CD4-positive, CD25-positive, alpha-beta regulatory T cell (primary cell): ENCODE results near the gene PRR7. TPM values are rescaled to one million over a fixed set of nuclear protein-coding genes. Genes with fewer than 3 reads are reported as not detected.

Source experiments
- ATAC-seq, 2 donors: fragments of 150-1000 bp; cut with Tn5 transposase; one replicate each; pipeline ENCODE4 v1.10.0; 2021; ENCODE audit warnings: low read depth in 2 of 2, moderate number of reproducible peaks in 2 of 2, moderate library complexity in 1 of 2
- DNase-seq, 3 donors: peaks; one replicate each; pipeline versions ENCODE4 v3.0.0 to v3.0.0-alpha.2; 2012 to 2022; ENCODE audit warnings: mixed read lengths in 1 of 3
- H3K27ac ChIP-seq: one replicate; pipeline ENCODE4 v1.7.0; 2013; ENCODE audit warnings: mild to moderate bottlenecking, low read length; ENCODE audit not compliant: insufficient read depth, poor library complexity, severe bottlenecking
- H3K27me3 ChIP-seq: one replicate; pipeline ENCODE4 v1.7.0; 2013; ENCODE audit warnings: low read length; ENCODE audit not compliant: control insufficient read depth, insufficient read depth
- H3K36me3 ChIP-seq: one replicate; pipeline ENCODE4 v1.7.0; 2013; ENCODE audit warnings: mild to moderate bottlenecking, low read length, moderate library complexity; ENCODE audit not compliant: control insufficient read depth, insufficient read depth
- H3K4me1 ChIP-seq: 2 replicates; pipeline ENCODE4 v1.7.0; 2013; ENCODE audit warnings: mild to moderate bottlenecking, low read length; ENCODE audit not compliant: insufficient read depth, control insufficient read depth, poor library complexity, severe bottlenecking
- H3K4me3 ChIP-seq: one replicate; pipeline ENCODE4 v1.7.0; 2013; ENCODE audit warnings: low read depth, mild to moderate bottlenecking, low read length, moderate library complexity
- H3K9me3 ChIP-seq, 2 experiments: 1 replicate in 1 of 2; 2 replicates in 1 of 2; pipeline ENCODE4 v1.7.0; 2013; ENCODE audit warnings: low read length in 2 of 2, mild to moderate bottlenecking in 1 of 2, moderate library complexity in 1 of 2; ENCODE audit not compliant: control insufficient read depth in 2 of 2
- H3K27ac Mint-ChIP-seq, 3 donors: one replicate each; pipeline ENCODE4 v1.8.0; 2020 to 2022; ENCODE audit warnings: mild to moderate bottlenecking in 3 of 3, mixed read lengths in 3 of 3, moderate library complexity in 2 of 3
- H3K27me3 Mint-ChIP-seq: one replicate; pipeline ENCODE4 v1.8.0; 2022; ENCODE audit warnings: mild to moderate bottlenecking, mixed read lengths
- H3K36me3 Mint-ChIP-seq: one replicate; pipeline ENCODE4 v1.8.0; 2020; ENCODE audit warnings: mixed read lengths
- H3K4me1 Mint-ChIP-seq, 4 donors: one replicate each; pipeline ENCODE4 v1.8.0; 2020 to 2022; ENCODE audit warnings: mixed read lengths in 4 of 4, mild to moderate bottlenecking in 1 of 4
- H3K4me3 Mint-ChIP-seq, 4 donors: one replicate each; pipeline ENCODE4 v1.8.0; 2020 to 2022; ENCODE audit warnings: mild to moderate bottlenecking in 4 of 4, mixed read lengths in 4 of 4, moderate library complexity in 3 of 4
- H3K9me3 Mint-ChIP-seq, 7 donors: one replicate each; pipeline ENCODE4 v1.8.0; 2020 to 2022; ENCODE audit warnings: mixed read lengths in 7 of 7, mild to moderate bottlenecking in 3 of 7, moderate library complexity in 2 of 7
- polyA plus RNA-seq, 4 donors: library from polyadenylated mRNA; unstranded; fragments of 300-500 nt; fragmentation: Illumina TruSeq; gene quantifications; one replicate each; pipeline ENCODE4 v1.2.3, GENCODE V29; 2021
- total RNA-seq: library from RNA; stranded (reverse); gene quantifications from one replicate; pipeline ENCODE4 v1.2.3, GENCODE V29; 2022

PRR7 gene
- total and polyA plus RNA-seq, 5 donors from 2014 or later = 10.2 to 21.8 (median 12.6) TPM

- no peaks in the 10 kb centered on the region for H3K9me3 ChIP-seq
- Mint-ChIP-seq H3K36me3 (peaks cover 4% of the 10 kb centered on the region), H3K4me1 (peaks cover 0 to 32% (median 15%) of the 10 kb centered on the region in 4 donors), H3K9me3 (no peaks in the 10 kb centered on the region), H3K4me3 (peak overlapping the region; percentile 30 to 89 (median 59)), H3K27ac (no peak overlapping the region), H3K27me3 (peaks cover 9% of the 10 kb centered on the region)
- H3K4me3 ChIP-seq = no peak overlapping the region
- DNase-seq = no peak
- H3K27ac ChIP-seq = no peak overlapping the region
- no peak for ATAC-seq
- H3K27me3 ChIP-seq = peaks cover 3% of the 10 kb centered on the region
- no peaks in the 10 kb centered on the region for H3K36me3 ChIP-seq
- H3K4me1 ChIP-seq = peaks cover 26% of the 10 kb centered on the region
Measured at GRCh38 chr5:177496070-177496726, 49.6 kb downstream of the PRR7 start.

DNA sequence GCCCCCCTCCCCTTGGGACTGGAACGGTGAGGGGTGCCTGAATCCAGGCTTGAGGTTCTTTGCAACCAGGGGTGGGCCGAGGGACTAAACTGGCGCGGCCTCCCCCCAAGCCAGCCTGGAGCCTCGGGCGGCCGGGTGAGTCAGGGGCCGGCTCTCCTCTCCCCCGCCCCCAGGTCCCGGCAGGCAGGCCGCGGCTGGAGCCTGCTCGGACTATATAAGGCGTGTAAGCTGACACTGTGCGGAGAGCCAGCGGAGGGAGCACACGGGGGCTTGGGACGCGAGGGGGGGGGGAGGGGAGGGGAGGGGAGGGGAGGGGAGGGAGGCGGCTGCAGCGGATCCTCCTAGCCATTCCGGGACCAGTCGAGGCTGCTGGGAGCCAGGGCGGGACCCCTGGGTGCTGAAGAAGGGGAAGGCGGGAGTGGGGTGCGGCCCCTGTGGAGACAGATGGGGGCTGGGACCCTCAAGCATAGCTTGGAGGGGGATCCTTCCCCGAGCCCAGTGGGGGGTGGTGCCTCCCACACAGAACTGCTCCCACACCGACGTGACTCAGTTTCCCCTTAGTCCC lies 50.2 kb downstream of the PRR7 start:
- no peak for ATAC-seq
- H3K27ac Mint-ChIP-seq = no peak overlapping the region
- Histone ChIP-seq H3K4me3 (no peak overlapping the region), H3K27me3 (peaks cover 3% of the 10 kb centered on the region), H3K36me3 (no peaks in the 10 kb centered on the region), H3K27ac (peak overlapping the region; percentile 15), H3K4me1 (peaks cover 26% of the 10 kb centered on the region), H3K9me3 (no peaks in the 10 kb centered on the region)
- H3K4me1 Mint-ChIP-seq = peaks cover 0 to 32% (median 15%) of the 10 kb centered on the region in 4 donors
- H3K9me3 Mint-ChIP-seq = no peaks in the 10 kb centered on the region
- H3K27me3 Mint-ChIP-seq = peaks cover 9% of the 10 kb centered on the region
- peaks cover 4% of the 10 kb centered on the region for H3K36me3 Mint-ChIP-seq
- peak overlapping the region in 3 of 4 donors; percentile 30 to 65 (median 35) for H3K4me3 Mint-ChIP-seq
- no peak for DNase-seq

DNA sequence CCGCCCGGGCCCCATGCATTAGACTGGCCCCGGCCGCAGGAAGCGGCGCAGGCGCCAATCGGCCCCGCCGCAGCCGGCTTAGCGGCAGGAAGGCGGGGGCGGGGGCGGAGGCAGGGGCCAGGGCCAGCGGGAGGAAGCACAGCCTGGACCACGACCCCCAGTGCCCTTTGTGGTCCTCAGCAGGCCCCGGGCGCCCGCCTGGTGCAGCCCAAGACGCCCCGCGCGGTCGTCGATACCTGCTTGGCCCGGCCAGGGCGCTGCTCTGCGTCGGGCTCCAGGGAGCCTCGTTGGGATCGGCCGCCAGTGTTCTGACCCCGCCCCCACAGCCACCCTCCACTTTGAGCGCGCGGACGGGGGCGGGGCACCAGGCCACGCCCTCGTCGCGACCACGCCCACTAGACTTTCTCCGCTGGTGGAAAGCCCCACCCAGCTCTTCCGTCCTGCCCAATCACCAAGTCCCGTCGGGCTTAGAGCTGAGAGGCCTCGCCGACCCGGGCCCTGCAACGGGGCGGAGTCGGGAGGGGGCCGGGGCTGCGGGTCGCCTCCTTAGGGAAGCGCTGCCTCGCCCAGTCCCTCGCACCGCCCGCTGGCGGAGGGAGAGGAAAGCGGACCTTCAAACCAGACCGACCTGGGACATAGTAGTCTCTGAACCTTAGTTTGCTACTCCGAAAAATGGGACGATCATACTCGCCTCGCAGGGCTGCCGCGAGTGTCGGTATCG lies 50.8 kb downstream of the PRR7 start, which contains the start of gene PDLIM7:
TSS of gene PDLIM7 (minus strand) at position 313 of the 721 bp plus-strand sequence. CDS start 1,092 bp downstream, outside the sequence.
- H3K27ac ChIP-seq = peak within 1 kb of the TSS; percentile 15
- H3K4me1 ChIP-seq = peaks cover 26% of the 10 kb centered on the region
- no peaks in the 10 kb centered on the region for H3K9me3 ChIP-seq

DNA sequence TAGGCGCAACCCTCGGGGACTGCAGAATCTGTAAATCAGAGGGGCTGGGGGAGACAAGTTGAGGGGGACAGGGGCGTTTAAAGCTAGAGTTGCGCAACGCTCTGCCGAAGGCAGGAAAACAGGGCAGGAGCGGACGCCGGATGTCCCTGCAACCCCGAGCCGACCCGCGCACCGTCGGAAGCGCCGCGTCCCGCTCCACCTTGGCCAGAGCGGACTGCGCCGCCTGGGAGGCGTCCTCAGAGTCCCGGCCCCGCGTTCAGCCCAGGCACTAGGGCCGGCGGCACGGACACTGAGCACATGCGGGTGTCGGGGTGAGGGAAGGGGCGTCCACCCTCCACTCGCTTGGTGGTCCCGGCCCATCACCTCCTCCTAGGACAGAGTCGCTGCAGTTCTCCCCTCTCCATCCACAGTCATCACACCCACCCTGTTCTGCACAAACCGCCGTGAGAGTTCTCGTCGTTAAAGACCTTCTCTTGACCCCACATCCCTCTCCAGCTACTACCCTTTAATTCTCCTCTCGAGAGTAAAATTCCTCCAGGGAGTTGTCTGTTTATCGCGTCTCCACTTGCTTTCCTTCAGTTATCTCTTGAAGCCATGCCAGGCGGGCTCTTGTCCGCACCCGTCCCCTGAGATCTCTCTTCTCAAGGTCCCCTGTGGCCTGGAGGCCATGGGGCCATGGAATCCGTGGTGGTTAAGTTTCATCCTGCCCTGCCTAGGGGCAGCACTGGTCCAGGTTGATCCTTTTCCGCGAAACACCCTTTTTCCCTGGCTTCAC lies 51.6 kb downstream of the PRR7 start:
- Mint-ChIP-seq H3K27me3 (peaks cover 9% of the 10 kb centered on the region), H3K4me3 (peak overlapping the region; percentile 81 to 96 (median 88)), H3K9me3 (no peaks in the 10 kb centered on the region), H3K36me3 (no peaks in the 10 kb centered on the region), H3K27ac (peak overlapping the region in 2 of 3 donors; percentile 54 to 55), H3K4me1 (peaks cover 0 to 29% (median 12%) of the 10 kb centered on the region in 4 donors)
- Histone ChIP-seq H3K27me3 (peaks cover 3% of the 10 kb centered on the region), H3K27ac (peak overlapping the region; percentile 15), H3K36me3 (no peaks in the 10 kb centered on the region), H3K4me3 (peak overlapping the region; percentile 53), H3K4me1 (peaks cover 26% of the 10 kb centered on the region), H3K9me3 (no peaks in the 10 kb centered on the region)
- ATAC-seq (no peak), DNase-seq (peak in 1 of 3 donors; percentile 14)

More for the DNA sequence above, 50.8 kb downstream of the PRR7 start, which contains the start of gene PDLIM7:
- H3K4me3 ChIP-seq = peak within 1 kb of the TSS; percentile 53
- peak within 1 kb of the TSS; percentile 81 to 96 (median 88) for H3K4me3 Mint-ChIP-seq
- peaks cover 4% of the 10 kb centered on the region for H3K36me3 Mint-ChIP-seq
- H3K27me3 ChIP-seq = peaks cover 3% of the 10 kb centered on the region
- no peaks in the 10 kb centered on the region for H3K9me3 Mint-ChIP-seq
- H3K4me1 Mint-ChIP-seq = peaks cover 0 to 32% (median 15%) of the 10 kb centered on the region in 4 donors
- ATAC-seq (peak; percentile 88), DNase-seq (peak; percentile 92 to 96 (median 92))
- H3K27me3 Mint-ChIP-seq = peaks cover 9% of the 10 kb centered on the region
- no peaks in the 10 kb centered on the region for H3K36me3 ChIP-seq
- H3K27ac Mint-ChIP-seq = peak within 1 kb of the TSS in 2 of 3 donors; percentile 54 to 55

- H3K27ac Mint-ChIP-seq = peak overlapping the region in 1 of 3 donors; percentile 7
- H3K27me3 ChIP-seq = peaks cover 3% of the 10 kb centered on the region
- H3K36me3 ChIP-seq = no peaks in the 10 kb centered on the region
Measured at GRCh38 chr5:177499842-177500241, 53.2 kb downstream of the PRR7 start.

DNA sequence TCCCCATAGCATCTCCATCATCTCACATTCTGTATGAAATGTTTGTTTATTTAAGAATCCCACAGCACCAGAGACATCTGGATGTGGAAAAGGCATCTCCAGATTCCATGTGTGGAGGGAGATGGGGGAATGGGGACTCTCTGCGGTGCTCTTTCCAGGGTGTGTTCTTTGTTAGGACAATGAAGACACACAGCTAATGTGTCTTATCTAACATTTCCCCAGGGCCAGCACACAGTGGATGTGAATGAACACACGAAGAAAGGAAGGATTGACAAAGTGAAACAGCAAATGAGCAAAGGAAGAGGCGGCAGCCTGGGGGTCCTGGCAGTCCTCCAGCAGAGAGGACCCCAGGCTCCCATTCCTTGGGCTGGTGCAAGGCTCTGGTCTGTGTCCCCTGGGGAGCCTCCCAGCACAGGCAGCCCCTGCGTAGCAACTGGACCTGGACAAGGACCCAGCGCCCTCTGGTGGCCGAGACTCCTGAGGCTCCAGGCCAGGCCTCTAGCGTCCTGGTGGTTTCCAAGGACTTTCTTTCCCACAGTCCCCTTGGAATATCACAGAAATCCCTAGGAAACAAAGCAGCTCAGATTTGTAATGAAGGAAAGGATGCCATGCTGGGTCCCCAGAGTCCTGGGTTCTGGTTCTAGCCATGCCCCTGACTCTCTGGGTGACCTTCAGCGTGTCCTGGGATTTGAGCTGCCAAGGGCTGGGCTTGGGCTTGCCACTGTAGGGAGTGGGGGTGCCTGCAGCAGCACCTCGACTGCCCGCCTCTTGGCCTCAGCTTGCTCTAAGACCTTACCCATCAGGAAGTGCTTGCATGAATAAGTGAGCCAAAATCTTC lies 54.3 kb downstream of the PRR7 start:
- H3K4me3 Mint-ChIP-seq = peak overlapping the region in 2 of 4 donors; percentile 3 to 73
- no peaks in the 10 kb centered on the region for H3K36me3 Mint-ChIP-seq
- Histone ChIP-seq H3K4me1 (peaks cover 26% of the 10 kb centered on the region), H3K4me3 (no peak overlapping the region), H3K36me3 (no peaks in the 10 kb centered on the region), H3K9me3 (no peaks in the 10 kb centered on the region), H3K27me3 (peaks cover 3% of the 10 kb centered on the region), H3K27ac (no peak overlapping the region)
- H3K27me3 Mint-ChIP-seq = peaks cover 9% of the 10 kb centered on the region
- peaks cover 0 to 23% (median 10%) of the 10 kb centered on the region in 4 donors for H3K4me1 Mint-ChIP-seq
- H3K27ac Mint-ChIP-seq = no peak overlapping the region
- peak; percentile 72 to 74 (median 74) for DNase-seq
- ATAC-seq = peak in 1 of 2 donors; percentile 25
- H3K9me3 Mint-ChIP-seq = no peaks in the 10 kb centered on the region

More at GRCh38 chr5:177499842-177500241, 53.2 kb downstream of the PRR7 start:
- no peaks in the 10 kb centered on the region for H3K9me3 ChIP-seq
- no peak for DNase-seq
- no peak for ATAC-seq
- peaks cover 26% of the 10 kb centered on the region for H3K4me1 ChIP-seq
- no peaks in the 10 kb centered on the region for H3K9me3 Mint-ChIP-seq
- peaks cover 9% of the 10 kb centered on the region for H3K27me3 Mint-ChIP-seq
- peak overlapping the region; percentile 29 to 71 (median 46) for H3K4me3 Mint-ChIP-seq
- H3K4me3 ChIP-seq = no peak overlapping the region
- H3K36me3 Mint-ChIP-seq = no peaks in the 10 kb centered on the region
- H3K4me1 Mint-ChIP-seq = peaks cover 0 to 26% (median 11%) of the 10 kb centered on the region in 4 donors
- H3K27ac ChIP-seq = no peak overlapping the region
